ENCODE measurements around the gene GOLGA8K.
"Not testable (repeated sequence)": the region's sequence is repeated elsewhere in the genome, so short reads cannot be mapped to it uniquely, and the experiment has no call there.

Gene GOLGA8K

DNA sequence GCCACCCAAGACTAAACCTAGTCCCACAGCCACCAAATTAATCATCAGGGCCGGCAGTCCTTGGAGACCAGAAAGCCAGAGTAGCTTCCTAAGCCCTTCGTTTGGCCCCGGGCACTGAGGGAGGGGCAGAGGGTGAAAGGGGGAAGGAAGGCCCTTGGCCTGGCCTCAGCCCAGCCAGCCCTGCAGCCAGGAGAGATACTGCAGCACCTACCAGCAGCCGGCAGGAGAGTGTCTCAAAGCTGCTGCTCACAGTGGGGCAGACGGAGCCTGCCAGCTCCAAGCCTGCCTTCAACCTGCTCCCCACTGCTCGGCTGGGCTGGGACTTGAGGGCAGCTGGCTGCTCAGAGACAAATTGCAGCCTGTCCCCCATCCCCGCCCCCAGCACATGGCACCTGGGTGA, 50.3 kb downstream of the GOLGA8K start:
- DNase-seq (ENCODE audit: low read depth in 2 of 2) = not testable (repeated sequence)

GRCh38 chr15:32350563-32351220, 52.4 kb downstream of the GOLGA8K start:
- not testable (repeated sequence) for DNase-seq (ENCODE audit: low read depth in 2 of 2)

GRCh38 chr15:32347037-32347436, 56.1 kb downstream of the GOLGA8K start:
- not testable (repeated sequence) for DNase-seq (ENCODE audit: low read depth in 2 of 2)

GRCh38 chr15:32345978-32346547, 57.0 kb downstream of the GOLGA8K start:
- not testable (repeated sequence) for DNase-seq (ENCODE audit: low read depth in 2 of 2)

DNA sequence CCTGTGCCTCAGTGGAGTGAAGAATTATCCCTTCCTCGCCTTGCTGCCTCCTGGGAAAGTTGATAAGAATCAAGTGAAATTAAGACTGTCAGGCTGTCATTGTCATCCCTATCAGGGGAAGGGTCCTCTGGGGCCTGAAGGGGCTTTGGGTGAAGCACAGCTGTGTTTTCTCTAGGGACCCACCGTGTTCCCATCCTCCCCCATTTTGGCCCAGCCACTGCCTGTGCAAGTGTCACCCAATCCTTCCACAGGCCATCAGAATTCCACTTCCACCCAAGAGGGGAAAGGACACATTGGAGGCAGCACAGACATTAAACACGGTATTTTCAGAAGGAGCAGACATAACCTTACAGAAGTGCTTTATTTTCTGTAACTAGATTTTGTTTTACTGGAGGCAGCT, 59.2 kb downstream of the GOLGA8K start:
- not testable (repeated sequence) for DNase-seq (ENCODE audit: low read depth in 2 of 2)
